GM21737 (cell line): Measurements from ENCODE around the gene COMMD1.
"Not testable (repeated sequence)": the region's sequence is repeated elsewhere in the genome, so short reads cannot be mapped to it uniquely, and the experiment has no call there.

Source experiments
- ATAC-seq: cut with Tn5 transposase; IDR thresholded peaks from one replicate; pipeline ENCODE4 v1.9.1; 2021; ENCODE audit warnings: mild to moderate bottlenecking, moderate library complexity; ENCODE audit not compliant: unreplicated experiment

Gene COMMD1

GRCh38 chr2:62133320-62133823 is 227.9 kb downstream of the COMMD1 start:
- no peak for ATAC-seq

- no peak for ATAC-seq
These were observed 231.7 kb downstream of the COMMD1 start for GRCh38 chr2:62136956-62137830.

- peak; percentile 52 for ATAC-seq
These were observed 235.1 kb downstream of the COMMD1 start for GRCh38 chr2:62140426-62141141.

GRCh38 chr2:62141142-62141740 is 235.8 kb downstream of the COMMD1 start:
- no peak for ATAC-seq

- ATAC-seq = no peak
These were observed 236.6 kb downstream of the COMMD1 start for GRCh38 chr2:62142054-62142453.

- no peak for ATAC-seq
These were observed 238.2 kb downstream of the COMMD1 start for GRCh38 chr2:62143696-62144095.

GRCh38 chr2:62144689-62145477 is 239.4 kb downstream of the COMMD1 start:
- no peak for ATAC-seq

GRCh38 chr2:62145478-62146100 is 240.1 kb downstream of the COMMD1 start:
- peak; percentile 35 for ATAC-seq

GRCh38 chr2:62146790-62147189 is 241.3 kb downstream of the COMMD1 start:
- not testable (repeated sequence) for ATAC-seq

GRCh38 chr2:62147610-62148301 is 242.3 kb downstream of the COMMD1 start:
- no peak for ATAC-seq

GRCh38 chr2:62149708-62150107 is 244.2 kb downstream of the COMMD1 start:
- ATAC-seq = no peak

GRCh38 chr2:62150597-62151305 is 245.3 kb downstream of the COMMD1 start:
- no peak for ATAC-seq

GRCh38 chr2:62151306-62151638 is 245.8 kb downstream of the COMMD1 start:
- ATAC-seq = no peak

GRCh38 chr2:62152000-62152399 is 246.5 kb downstream of the COMMD1 start:
- no peak for ATAC-seq

GRCh38 chr2:62156861-62157496 is 251.5 kb downstream of the COMMD1 start:
- ATAC-seq = no peak

- ATAC-seq = no peak
These were observed 253.1 kb downstream of the COMMD1 start for GRCh38 chr2:62158444-62159121.

- ATAC-seq = not testable (repeated sequence)
These were observed 255.2 kb downstream of the COMMD1 start for GRCh38 chr2:62160691-62161090.
